ENCODE measurements around the gene RPA1.

Gene RPA1

GRCh38 chr17:1943436-1943831 is 113.6 kb downstream of the RPA1 start:
- Histone ChIP-seq H3K4ac (ENCODE audit: low read length) (no peak overlapping the region), H2BK12ac (ENCODE audit: low read length) (peak overlapping the region; percentile 88), H3K14ac (ENCODE audit: low read length) (peak overlapping the region; percentile 92), H3K9me3 (replicated peaks in 1 of 2; ENCODE audit: control insufficient read depth in 2 of 2, insufficient read depth in 1 of 2, low read depth in 1 of 2, low read length in 2 of 2) (no peaks in the 10 kb centered on the region), H3K4me3 (ENCODE audit: low read length in 2 of 2) (peak overlapping the region in 1 of 2 donors; percentile 33), H2AFZ (ENCODE audit: low read length) (no peak overlapping the region), H3K23ac (ENCODE audit: low read depth, low read length, poor library complexity) (peak overlapping the region; percentile 35), H2BK15ac (ENCODE audit: low read length) (peak overlapping the region; percentile 95), H4K8ac (ENCODE audit: low read depth, low read length) (no peak overlapping the region), H2BK120ac (ENCODE audit: low read depth, low read length) (no peak overlapping the region), H4K91ac (ENCODE audit: low read depth, low read length, poor library complexity) (peak overlapping the region; percentile 97), H3K4me1 (ENCODE audit: control insufficient read depth in 2 of 2, insufficient read depth in 1 of 2, low read depth in 1 of 2, low read length in 2 of 2) (peaks cover 41 to 43% of the 10 kb centered on the region in 2 donors), H3K9ac (ENCODE audit: low read depth, low read length, poor library complexity) (no peak overlapping the region), H3K4me2 (ENCODE audit: insufficient read depth, low read length, poor library complexity, severe bottlenecking) (no peak overlapping the region), H3K79me1 (ENCODE audit: low read depth, low read length) (no peaks in the 10 kb centered on the region), H2BK5ac (ENCODE audit: low read length) (peak overlapping the region; percentile 67), H3K36me3 (replicated peaks in 1 of 2; ENCODE audit: control insufficient read depth in 2 of 2, insufficient read depth in 2 of 2, low read length in 2 of 2) (no peaks in the 10 kb centered on the region), H2AK5ac (ENCODE audit: low read depth, low read length) (peak overlapping the region; percentile 99), H3K27ac (replicated peaks; ENCODE audit: low read length) (no peak overlapping the region), H3K27me3 (ENCODE audit: control insufficient read depth in 3 of 3, insufficient read depth in 3 of 3, low read depth in 1 of 3, low read length in 3 of 3) (peaks cover 0 to 7% (median 0%) of the 10 kb centered on the region in 3 experiments), H3K18ac (ENCODE audit: low read length) (peak overlapping the region; percentile 93)
- DNase-seq (ENCODE audit: low spot score) = no peak
- WGBS, 2 donors (ENCODE audit: extremely low coverage in 2 of 2, insufficient read length in 2 of 2, insufficient replicate concordance in 1 of 2) = no CpG with 5 or more reads among the region's 11 CpGs

GRCh38 chr17:1945621-1946020 is 115.8 kb downstream of the RPA1 start:
- no peak overlapping the region for H3K4me3 ChIP-seq (ENCODE audit: low read length in 2 of 2)
- H2BK120ac ChIP-seq (ENCODE audit: low read depth, low read length) = no peak overlapping the region
- no peak overlapping the region for H4K91ac ChIP-seq (ENCODE audit: low read depth, low read length, poor library complexity)
- no peak overlapping the region for H4K8ac ChIP-seq (ENCODE audit: low read depth, low read length)
- H3K18ac ChIP-seq (ENCODE audit: low read length) = peak overlapping the region; percentile 9
- H2AFZ ChIP-seq (ENCODE audit: low read length) = peak overlapping the region; percentile 84
- H3K9me3 ChIP-seq (replicated peaks in 1 of 2; ENCODE audit: control insufficient read depth in 2 of 2, insufficient read depth in 1 of 2, low read depth in 1 of 2, low read length in 2 of 2) = peaks cover 0 to 2% of the 10 kb centered on the region in 2 donors
- no peak overlapping the region for H3K14ac ChIP-seq (ENCODE audit: low read length)
- H3K4me1 ChIP-seq (ENCODE audit: control insufficient read depth in 2 of 2, insufficient read depth in 1 of 2, low read depth in 1 of 2, low read length in 2 of 2) = peaks cover 42% of the 10 kb centered on the region in 2 donors
- no peak overlapping the region for H2BK15ac ChIP-seq (ENCODE audit: low read length)
- no peak overlapping the region for H3K9ac ChIP-seq (ENCODE audit: low read depth, low read length, poor library complexity)
- no peak for DNase-seq (ENCODE audit: low spot score)
- WGBS, 2 donors (ENCODE audit: extremely low coverage in 2 of 2, insufficient read length in 2 of 2, insufficient replicate concordance in 1 of 2) = no CpG with 5 or more reads among the region's 12 CpGs
- no peak overlapping the region for H3K4ac ChIP-seq (ENCODE audit: low read length)
- peaks cover 0 to 5% (median 0%) of the 10 kb centered on the region in 3 experiments for H3K27me3 ChIP-seq (ENCODE audit: control insufficient read depth in 3 of 3, insufficient read depth in 3 of 3, low read depth in 1 of 3, low read length in 3 of 3)
- peak overlapping the region; percentile 8 for H2BK5ac ChIP-seq (ENCODE audit: low read length)
- peak overlapping the region; percentile 35 for H2AK5ac ChIP-seq (ENCODE audit: low read depth, low read length)
- H3K79me1 ChIP-seq (ENCODE audit: low read depth, low read length) = no peaks in the 10 kb centered on the region
- H3K4me2 ChIP-seq (ENCODE audit: insufficient read depth, low read length, poor library complexity, severe bottlenecking) = no peak overlapping the region
- peak overlapping the region; percentile 44 for H3K27ac ChIP-seq (replicated peaks; ENCODE audit: low read length)
- no peak overlapping the region for H3K23ac ChIP-seq (ENCODE audit: low read depth, low read length, poor library complexity)
- H2BK12ac ChIP-seq (ENCODE audit: low read length) = peak overlapping the region; percentile 1
- no peaks in the 10 kb centered on the region for H3K36me3 ChIP-seq (replicated peaks in 1 of 2; ENCODE audit: control insufficient read depth in 2 of 2, insufficient read depth in 2 of 2, low read length in 2 of 2)

GRCh38 chr17:1946021-1946932 is 116.5 kb downstream of the RPA1 start:
- no peak overlapping the region for H3K4me2 ChIP-seq (ENCODE audit: insufficient read depth, low read length, poor library complexity, severe bottlenecking)
- peak overlapping the region; percentile 8 for H2BK5ac ChIP-seq (ENCODE audit: low read length)
- peak overlapping the region; percentile 44 for H3K27ac ChIP-seq (replicated peaks; ENCODE audit: low read length)
- H2BK120ac ChIP-seq (ENCODE audit: low read depth, low read length) = no peak overlapping the region
- no peak overlapping the region for H2BK15ac ChIP-seq (ENCODE audit: low read length)
- H3K4me1 ChIP-seq (ENCODE audit: control insufficient read depth in 2 of 2, insufficient read depth in 1 of 2, low read depth in 1 of 2, low read length in 2 of 2) = peaks cover 35 to 40% of the 10 kb centered on the region in 2 donors
- H3K9me3 ChIP-seq (replicated peaks in 1 of 2; ENCODE audit: control insufficient read depth in 2 of 2, insufficient read depth in 1 of 2, low read depth in 1 of 2, low read length in 2 of 2) = peaks cover 0 to 2% of the 10 kb centered on the region in 2 donors
- no peak overlapping the region for H3K4ac ChIP-seq (ENCODE audit: low read length)
- H2AFZ ChIP-seq (ENCODE audit: low read length) = peak overlapping the region; percentile 84
- peak overlapping the region in 1 of 2 donors; percentile 38 for H3K4me3 ChIP-seq (ENCODE audit: low read length in 2 of 2)
- H3K79me1 ChIP-seq (ENCODE audit: low read depth, low read length) = no peaks in the 10 kb centered on the region
- peak overlapping the region; percentile 9 for H3K18ac ChIP-seq (ENCODE audit: low read length)
- peak overlapping the region; percentile 87 for H4K91ac ChIP-seq (ENCODE audit: low read depth, low read length, poor library complexity)
- peak overlapping the region; percentile 56 for H3K14ac ChIP-seq (ENCODE audit: low read length)
- peak overlapping the region; percentile 5 for H2BK12ac ChIP-seq (ENCODE audit: low read length)
- no CpG with 5 or more reads among the region's 20 CpGs for WGBS, 2 donors (ENCODE audit: extremely low coverage in 2 of 2, insufficient read length in 2 of 2, insufficient replicate concordance in 1 of 2)
- H3K36me3 ChIP-seq (replicated peaks in 1 of 2; ENCODE audit: control insufficient read depth in 2 of 2, insufficient read depth in 2 of 2, low read length in 2 of 2) = no peaks in the 10 kb centered on the region
- H3K9ac ChIP-seq (ENCODE audit: low read depth, low read length, poor library complexity) = peak overlapping the region; percentile 81
- no peak for DNase-seq (ENCODE audit: low spot score)
- H3K23ac ChIP-seq (ENCODE audit: low read depth, low read length, poor library complexity) = peak overlapping the region; percentile 36
- no peak overlapping the region for H4K8ac ChIP-seq (ENCODE audit: low read depth, low read length)
- peak overlapping the region; percentile 35 for H2AK5ac ChIP-seq (ENCODE audit: low read depth, low read length)
- no peaks in the 10 kb centered on the region for H3K27me3 ChIP-seq (ENCODE audit: control insufficient read depth in 3 of 3, insufficient read depth in 3 of 3, low read depth in 1 of 3, low read length in 3 of 3)

GRCh38 chr17:1947229-1947742 is 117.5 kb downstream of the RPA1 start:
- peak; percentile 42 for DNase-seq (ENCODE audit: low spot score)
- peak overlapping the region in 1 of 2 donors; percentile 60 for H3K4me3 ChIP-seq (ENCODE audit: low read length in 2 of 2)
- H4K8ac ChIP-seq (ENCODE audit: low read depth, low read length) = no peak overlapping the region
- peak overlapping the region; percentile 87 for H4K91ac ChIP-seq (ENCODE audit: low read depth, low read length, poor library complexity)
- H2BK15ac ChIP-seq (ENCODE audit: low read length) = peak overlapping the region; percentile 44
- H3K4ac ChIP-seq (ENCODE audit: low read length) = no peak overlapping the region
- peak overlapping the region; percentile 97 for H2AK5ac ChIP-seq (ENCODE audit: low read depth, low read length)
- H3K36me3 ChIP-seq (replicated peaks in 1 of 2; ENCODE audit: control insufficient read depth in 2 of 2, insufficient read depth in 2 of 2, low read length in 2 of 2) = no peaks in the 10 kb centered on the region
- H2BK12ac ChIP-seq (ENCODE audit: low read length) = peak overlapping the region; percentile 60
- peaks cover 0 to 2% of the 10 kb centered on the region in 2 donors for H3K9me3 ChIP-seq (replicated peaks in 1 of 2; ENCODE audit: control insufficient read depth in 2 of 2, insufficient read depth in 1 of 2, low read depth in 1 of 2, low read length in 2 of 2)
- no CpG with 5 or more reads among the region's 22 CpGs for WGBS, 2 donors (ENCODE audit: extremely low coverage in 2 of 2, insufficient read length in 2 of 2, insufficient replicate concordance in 1 of 2)
- peak overlapping the region; percentile 88 for H2BK5ac ChIP-seq (ENCODE audit: low read length)
- peak overlapping the region; percentile 92 for H3K14ac ChIP-seq (ENCODE audit: low read length)
- H3K4me1 ChIP-seq (ENCODE audit: control insufficient read depth in 2 of 2, insufficient read depth in 1 of 2, low read depth in 1 of 2, low read length in 2 of 2) = peaks cover 28 to 31% of the 10 kb centered on the region in 2 donors
- H3K9ac ChIP-seq (ENCODE audit: low read depth, low read length, poor library complexity) = peak overlapping the region; percentile 68
- no peaks in the 10 kb centered on the region for H3K79me1 ChIP-seq (ENCODE audit: low read depth, low read length)
- H2BK120ac ChIP-seq (ENCODE audit: low read depth, low read length) = no peak overlapping the region
- peak overlapping the region; percentile 36 for H3K18ac ChIP-seq (ENCODE audit: low read length)
- H3K27ac ChIP-seq (replicated peaks; ENCODE audit: low read length) = peak overlapping the region; percentile 33
- peak overlapping the region; percentile 61 for H3K23ac ChIP-seq (ENCODE audit: low read depth, low read length, poor library complexity)
- peak overlapping the region; percentile 88 for H2AFZ ChIP-seq (ENCODE audit: low read length)
- H3K4me2 ChIP-seq (ENCODE audit: insufficient read depth, low read length, poor library complexity, severe bottlenecking) = no peak overlapping the region
- H3K27me3 ChIP-seq (ENCODE audit: control insufficient read depth in 3 of 3, insufficient read depth in 3 of 3, low read depth in 1 of 3, low read length in 3 of 3) = no peaks in the 10 kb centered on the region

Measured in neuronal stem cell (in vitro differentiated cells).